Measurements from ENCODE around the gene GCSH.

GCSH gene

DNA sequence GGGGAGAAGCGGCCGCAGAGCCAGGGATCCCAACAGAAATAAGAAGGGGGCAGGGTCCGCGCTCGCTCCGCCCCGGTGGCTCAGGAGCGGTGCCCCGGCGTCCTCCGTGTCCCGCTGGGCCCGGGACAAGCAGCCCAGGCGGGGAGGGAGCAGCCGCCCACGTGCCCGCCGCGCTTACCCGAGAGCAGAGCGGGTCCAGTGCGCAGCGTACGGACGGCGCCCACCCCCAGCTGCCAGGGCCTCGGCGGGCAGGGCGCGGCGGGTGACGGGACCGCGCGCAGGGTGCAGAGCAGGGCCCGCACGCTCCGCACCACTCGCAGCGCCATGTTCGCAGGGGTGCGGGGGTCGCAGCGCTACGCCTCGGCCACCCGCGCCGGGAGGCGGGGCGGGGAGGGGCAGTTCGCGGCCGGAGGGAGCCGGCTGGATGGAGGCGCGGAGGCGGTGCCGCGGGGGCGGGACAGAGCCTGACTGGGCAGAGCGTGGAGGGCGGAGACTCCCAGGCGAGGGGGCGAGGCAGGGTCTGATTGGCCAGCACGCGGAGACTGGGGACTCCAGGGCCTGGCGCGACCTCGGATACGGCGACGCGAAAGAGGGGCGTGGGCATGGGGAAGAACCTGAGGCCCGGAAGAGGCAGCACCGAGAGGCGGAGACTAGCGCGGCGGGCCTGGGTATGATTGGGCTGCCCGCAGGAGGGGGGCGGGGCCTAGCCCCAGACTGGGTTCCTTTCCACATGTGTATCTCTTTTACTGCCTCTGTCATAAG lies at the start of gene GCSH:
Gene GCSH, minus strand, starts transcription at position 443 of the 762 bp plus-strand sequence. Its CDS starts 117 bp downstream, at position 326.
- Histone ChIP-seq H3K4me3 (peak within 1 kb of the TSS; percentile 88), H3K27ac (peak within 1 kb of the TSS; percentile 64 to 83)
- TF ChIP-seq, protein P1, sequence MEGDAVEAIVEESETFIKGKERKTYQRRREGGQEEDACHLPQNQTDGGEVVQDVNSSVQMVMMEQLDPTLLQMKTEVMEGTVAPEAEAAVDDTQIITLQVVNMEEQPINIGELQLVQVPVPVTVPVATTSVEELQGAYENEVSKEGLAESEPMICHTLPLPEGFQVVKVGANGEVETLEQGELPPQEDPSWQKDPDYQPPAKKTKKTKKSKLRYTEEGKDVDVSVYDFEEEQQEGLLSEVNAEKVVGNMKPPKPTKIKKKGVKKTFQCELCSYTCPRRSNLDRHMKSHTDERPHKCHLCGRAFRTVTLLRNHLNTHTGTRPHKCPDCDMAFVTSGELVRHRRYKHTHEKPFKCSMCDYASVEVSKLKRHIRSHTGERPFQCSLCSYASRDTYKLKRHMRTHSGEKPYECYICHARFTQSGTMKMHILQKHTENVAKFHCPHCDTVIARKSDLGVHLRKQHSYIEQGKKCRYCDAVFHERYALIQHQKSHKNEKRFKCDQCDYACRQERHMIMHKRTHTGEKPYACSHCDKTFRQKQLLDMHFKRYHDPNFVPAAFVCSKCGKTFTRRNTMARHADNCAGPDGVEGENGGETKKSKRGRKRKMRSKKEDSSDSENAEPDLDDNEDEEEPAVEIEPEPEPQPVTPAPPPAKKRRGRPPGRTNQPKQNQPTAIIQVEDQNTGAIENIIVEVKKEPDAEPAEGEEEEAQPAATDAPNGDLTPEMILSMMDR (IDR thresholded peaks at IDR 0.05): no peak
- DNase-seq (ENCODE audit: low spot score): peak; percentile 100

DNA sequence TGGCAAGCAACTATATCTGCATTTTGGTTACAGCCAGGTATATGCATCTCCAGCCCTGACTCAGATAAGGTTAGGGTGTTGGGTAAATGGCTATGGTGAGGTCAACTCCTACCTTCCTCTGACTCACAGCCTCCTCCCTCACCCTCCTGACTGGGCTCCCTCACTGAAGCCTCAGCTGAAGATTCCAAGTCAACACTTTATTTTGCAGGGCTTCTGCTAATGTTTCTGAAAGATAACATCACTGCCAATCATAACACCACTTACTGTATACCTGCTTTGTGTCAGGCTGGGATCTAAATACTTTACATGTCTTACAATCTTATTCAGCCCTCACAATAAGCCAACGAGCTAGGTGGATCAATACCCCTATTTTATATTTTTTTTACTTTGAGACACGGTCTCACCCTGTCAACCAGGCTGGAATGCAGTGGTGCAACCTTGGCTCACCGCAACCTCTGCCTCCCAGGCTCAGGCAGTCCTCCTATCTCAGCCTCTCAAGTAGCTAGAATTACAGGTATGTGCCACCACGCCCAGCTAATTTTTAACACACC lies 47.8 kb upstream of the GCSH start:
- Histone ChIP-seq H3K27ac (no peak overlapping the region), H3K4me3 (no peak overlapping the region)
- DNase-seq (ENCODE audit: low spot score): no peak
- TF ChIP-seq, protein P1 (IDR thresholded peaks at IDR 0.05): no peak

DNA sequence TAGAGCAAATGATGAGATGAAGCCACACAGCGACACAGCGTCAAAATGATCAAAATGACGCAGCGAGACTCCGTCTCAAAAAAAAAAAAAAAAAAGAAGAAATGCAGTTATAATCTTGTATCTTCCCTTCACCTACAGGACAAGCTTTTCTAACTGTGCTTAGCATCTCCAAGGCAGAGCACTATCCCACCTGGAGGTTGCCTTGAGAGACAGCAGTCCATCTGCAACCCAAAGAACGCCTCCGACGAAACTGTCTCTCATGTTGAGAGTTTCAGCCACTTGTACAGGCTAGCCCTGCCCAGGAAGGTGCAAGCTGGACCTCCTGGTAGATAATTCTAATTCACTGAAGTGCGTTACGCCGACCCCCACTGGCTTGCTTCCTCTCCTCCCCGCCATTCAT lies 46.7 kb upstream of the GCSH start:
- TF ChIP-seq, protein P1 (IDR thresholded peaks at IDR 0.05): no peak
- H3K4me3 ChIP-seq: no peak overlapping the region
- no peak for DNase-seq (ENCODE audit: low spot score)

DNA sequence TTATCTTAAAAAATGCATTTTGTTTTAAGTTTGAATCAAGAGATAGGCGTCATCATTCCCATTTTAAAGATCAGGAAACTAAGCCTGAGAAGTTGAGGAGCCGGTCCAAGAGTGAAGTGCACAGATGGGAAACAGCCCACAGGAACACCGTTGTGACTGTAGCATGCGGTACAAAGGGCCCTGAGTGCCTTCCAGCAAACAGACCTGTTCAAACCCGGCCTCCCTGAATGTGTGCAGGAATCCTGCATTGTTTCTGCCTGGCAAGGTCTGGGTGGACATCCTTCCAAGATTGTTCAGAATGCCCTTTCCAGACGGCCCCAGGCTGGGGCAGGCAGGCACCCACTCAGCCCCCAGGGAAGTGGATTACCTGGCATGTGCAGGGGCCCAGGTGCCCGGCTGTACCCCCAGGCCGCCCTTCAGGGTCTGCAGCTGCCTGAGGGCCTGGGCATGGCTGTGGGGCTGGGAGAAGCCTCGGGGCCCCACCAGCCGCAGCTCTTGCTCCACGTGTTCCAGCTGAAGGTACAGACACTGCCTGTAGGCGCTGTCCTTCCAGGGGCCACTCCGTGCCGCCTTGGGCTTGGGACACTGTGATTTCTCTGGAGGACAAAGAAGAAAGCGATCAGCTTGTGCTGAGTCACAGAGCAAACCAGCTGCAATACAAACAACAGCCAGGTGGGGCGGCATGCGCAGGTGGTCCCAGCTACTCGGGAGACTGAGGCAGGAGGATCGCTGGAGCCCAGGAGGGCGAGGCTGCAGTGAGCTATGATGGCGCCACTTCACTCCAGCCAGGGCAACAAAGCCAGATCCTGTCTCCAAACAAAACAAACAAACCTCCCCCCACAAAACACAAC lies 45.0 kb upstream of the GCSH start:
- Histone ChIP-seq H3K4me3 (no peak overlapping the region), H3K27ac (no peak overlapping the region)

More for the DNA sequence above, 46.7 kb upstream of the GCSH start:
- no peak overlapping the region for H3K27ac ChIP-seq

DNA sequence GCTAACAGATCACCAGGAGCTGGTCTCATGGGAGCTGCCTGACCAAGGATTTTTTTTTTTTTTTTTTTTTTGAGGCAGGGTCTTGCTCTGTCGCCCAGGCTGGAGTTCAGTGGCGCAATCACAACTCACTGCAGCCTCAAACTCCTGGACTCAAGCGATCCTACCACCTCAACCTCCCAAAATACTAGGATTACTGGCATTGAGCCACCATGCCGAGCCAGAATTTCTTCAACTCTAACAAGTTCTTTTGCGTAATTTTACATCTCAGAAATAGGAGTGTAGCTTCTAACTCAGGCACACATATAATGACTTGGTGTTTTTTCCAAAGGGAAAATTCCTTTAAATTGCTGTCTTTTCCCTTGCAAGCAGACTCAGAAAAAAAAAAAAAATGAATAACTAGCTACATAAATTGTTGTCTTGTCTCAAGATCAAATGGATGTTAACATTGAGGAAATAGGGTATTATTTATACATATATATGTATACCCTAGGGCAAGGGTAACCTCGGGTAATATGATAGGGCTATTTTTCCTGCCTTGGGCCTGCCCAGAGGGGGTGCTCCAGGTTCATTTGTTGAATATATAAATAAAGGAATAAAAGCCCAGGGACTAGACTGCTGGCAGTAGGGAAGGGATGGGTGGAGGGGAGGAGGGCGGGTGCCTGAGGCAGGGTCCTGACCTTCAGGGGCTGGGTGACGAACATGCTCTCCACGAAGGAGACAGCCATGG lies 42.8 kb upstream of the GCSH start:
- H3K27ac ChIP-seq: no peak overlapping the region
- no peak overlapping the region for H3K4me3 ChIP-seq
- no peak for DNase-seq (ENCODE audit: low spot score)
- TF ChIP-seq, protein P1 (IDR thresholded peaks at IDR 0.05): no peak

More for the DNA sequence above, 45.0 kb upstream of the GCSH start:
- TF ChIP-seq, protein P1 (IDR thresholded peaks at IDR 0.05): no peak
- no peak for DNase-seq (ENCODE audit: low spot score)

DNA sequence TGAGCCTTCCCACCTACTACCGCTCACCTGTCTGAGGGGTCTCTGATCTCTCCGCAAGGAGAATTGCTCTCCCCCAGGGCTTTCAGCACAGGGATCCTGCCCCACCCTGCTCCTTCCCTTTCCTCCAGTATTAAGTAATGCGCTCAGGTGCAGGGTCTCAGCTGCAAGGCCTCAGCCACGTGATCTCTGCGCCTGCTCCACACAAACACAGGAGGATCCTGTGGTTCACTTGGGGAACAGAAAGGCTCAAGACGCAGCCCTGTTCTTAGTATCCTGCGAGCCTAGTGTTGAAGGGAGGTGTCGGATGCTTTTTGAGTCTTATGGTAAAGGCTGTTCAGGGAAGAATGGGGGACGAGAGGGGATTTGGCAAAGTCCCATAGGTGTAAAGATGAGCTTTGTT lies 41.6 kb upstream of the GCSH start:
- no peak overlapping the region for H3K4me3 ChIP-seq
- no peak overlapping the region for H3K27ac ChIP-seq
- DNase-seq (ENCODE audit: low spot score): no peak
- TF ChIP-seq, protein P1 (IDR thresholded peaks at IDR 0.05): no peak
